Upper lobe of left lung (tissue), 4 donors: Measurements from ENCODE around the gene CEACAM7.

Experiments used
- EP300 ChIP-seq, 4 donors: sonication (generic); formaldehyde crosslinking; IDR thresholded peaks; one replicate each; pipeline ENCODE4 v1.5.1; 2017; ENCODE audit warnings: antibody characterized with exemption in 4 of 4, control low read depth in 2 of 4
- POLR2A ChIP-seq, 4 donors: fragments of 450-650 bp; IDR thresholded peaks; one replicate each; pipeline ENCODE4 v1.5.1; 2016 to 2017; ENCODE audit warnings: antibody characterized with exemption in 4 of 4, mild to moderate bottlenecking in 2 of 4
- POLR2AphosphoS5 ChIP-seq, 2 donors: sonication (generic); formaldehyde crosslinking; IDR thresholded peaks; one replicate each; pipeline ENCODE4 v1.5.1; 2017; ENCODE audit warnings: antibody characterized with exemption in 2 of 2
- TF ChIP-seq, protein P1 (sequence below), 6 experiments: fragments of 450-650 bp in 4 of 6; fragments of 200-600 bp in 2 of 6; sonication (generic) in 2 of 6; IDR thresholded peaks; one replicate each; pipeline ENCODE4 v1.5.1; 2016 to 2019; ENCODE audit warnings: antibody characterized with exemption in 6 of 6

- TF ChIP-seq, protein P1, sequence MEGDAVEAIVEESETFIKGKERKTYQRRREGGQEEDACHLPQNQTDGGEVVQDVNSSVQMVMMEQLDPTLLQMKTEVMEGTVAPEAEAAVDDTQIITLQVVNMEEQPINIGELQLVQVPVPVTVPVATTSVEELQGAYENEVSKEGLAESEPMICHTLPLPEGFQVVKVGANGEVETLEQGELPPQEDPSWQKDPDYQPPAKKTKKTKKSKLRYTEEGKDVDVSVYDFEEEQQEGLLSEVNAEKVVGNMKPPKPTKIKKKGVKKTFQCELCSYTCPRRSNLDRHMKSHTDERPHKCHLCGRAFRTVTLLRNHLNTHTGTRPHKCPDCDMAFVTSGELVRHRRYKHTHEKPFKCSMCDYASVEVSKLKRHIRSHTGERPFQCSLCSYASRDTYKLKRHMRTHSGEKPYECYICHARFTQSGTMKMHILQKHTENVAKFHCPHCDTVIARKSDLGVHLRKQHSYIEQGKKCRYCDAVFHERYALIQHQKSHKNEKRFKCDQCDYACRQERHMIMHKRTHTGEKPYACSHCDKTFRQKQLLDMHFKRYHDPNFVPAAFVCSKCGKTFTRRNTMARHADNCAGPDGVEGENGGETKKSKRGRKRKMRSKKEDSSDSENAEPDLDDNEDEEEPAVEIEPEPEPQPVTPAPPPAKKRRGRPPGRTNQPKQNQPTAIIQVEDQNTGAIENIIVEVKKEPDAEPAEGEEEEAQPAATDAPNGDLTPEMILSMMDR (IDR thresholded peaks at IDR 0.05) = no peak
- TF ChIP-seq POLR2A (IDR thresholded peaks at IDR 0.05) (no peak), EP300 (IDR thresholded peaks at IDR 0.05) (no peak), POLR2AphosphoS5 (IDR thresholded peaks at IDR 0.05) (no peak)
These were observed 19.8 kb downstream of the CEACAM7 start for GRCh38 chr19:41668315-41668714.
